ENCODE data around the gene MLH1.

GRCh38 chr3:37096288-37096687 is 103.0 kb downstream of the MLH1 start:
- TF ChIP-seq, protein P1, sequence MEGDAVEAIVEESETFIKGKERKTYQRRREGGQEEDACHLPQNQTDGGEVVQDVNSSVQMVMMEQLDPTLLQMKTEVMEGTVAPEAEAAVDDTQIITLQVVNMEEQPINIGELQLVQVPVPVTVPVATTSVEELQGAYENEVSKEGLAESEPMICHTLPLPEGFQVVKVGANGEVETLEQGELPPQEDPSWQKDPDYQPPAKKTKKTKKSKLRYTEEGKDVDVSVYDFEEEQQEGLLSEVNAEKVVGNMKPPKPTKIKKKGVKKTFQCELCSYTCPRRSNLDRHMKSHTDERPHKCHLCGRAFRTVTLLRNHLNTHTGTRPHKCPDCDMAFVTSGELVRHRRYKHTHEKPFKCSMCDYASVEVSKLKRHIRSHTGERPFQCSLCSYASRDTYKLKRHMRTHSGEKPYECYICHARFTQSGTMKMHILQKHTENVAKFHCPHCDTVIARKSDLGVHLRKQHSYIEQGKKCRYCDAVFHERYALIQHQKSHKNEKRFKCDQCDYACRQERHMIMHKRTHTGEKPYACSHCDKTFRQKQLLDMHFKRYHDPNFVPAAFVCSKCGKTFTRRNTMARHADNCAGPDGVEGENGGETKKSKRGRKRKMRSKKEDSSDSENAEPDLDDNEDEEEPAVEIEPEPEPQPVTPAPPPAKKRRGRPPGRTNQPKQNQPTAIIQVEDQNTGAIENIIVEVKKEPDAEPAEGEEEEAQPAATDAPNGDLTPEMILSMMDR (IDR thresholded peaks at IDR 0.05) = no peak
- no peak for TF ChIP-seq POLR2A (IDR thresholded peaks at IDR 0.05)

Data from heart left ventricle (tissue), 13 donors.